ENCODE results near the gene CCR1. TPM values are rescaled to one million over a fixed set of nuclear protein-coding genes. Genes with fewer than 3 reads are reported as not detected.

CCR1 gene
- total RNA-seq, 4 donors from 2014 or later, result 0.77 to 9.1 (median 4.3) TPM

DNA sequence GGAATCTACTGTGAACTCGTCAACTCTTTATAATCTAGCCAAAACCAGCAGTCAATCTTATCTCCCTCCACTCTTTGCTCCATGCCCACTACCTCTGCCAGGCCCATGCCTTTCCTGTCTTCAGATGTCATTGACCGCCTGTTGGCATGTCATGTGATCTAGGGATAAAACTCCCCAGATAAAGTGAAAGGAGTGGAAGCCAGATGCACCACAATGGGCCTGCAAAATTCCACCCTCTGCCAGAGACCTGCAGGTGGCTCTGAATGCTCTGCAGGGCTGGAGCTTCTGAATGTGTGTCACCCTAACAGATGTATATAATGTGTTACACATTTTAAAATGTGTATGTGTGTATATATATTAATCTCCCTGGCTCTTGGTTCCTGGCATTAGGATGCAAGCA is 31.8 kb upstream of the CCR1 start:
- H3K4me1 ChIP-seq, result no peaks in the 10 kb centered on the region
- no peak for DNase-seq
- intact Hi-C loops (cut with DNase I; ENCODE audit: low total_unique reads), result no loop called here
- no peaks in the 10 kb centered on the region for H3K27me3 ChIP-seq
- H3K9me3 ChIP-seq, result no peaks in the 10 kb centered on the region
- H3K36me3 ChIP-seq, result no peaks in the 10 kb centered on the region
- no peak for TF ChIP-seq POLR2A (IDR thresholded peaks at IDR 0.05)
- TF ChIP-seq, protein P1, sequence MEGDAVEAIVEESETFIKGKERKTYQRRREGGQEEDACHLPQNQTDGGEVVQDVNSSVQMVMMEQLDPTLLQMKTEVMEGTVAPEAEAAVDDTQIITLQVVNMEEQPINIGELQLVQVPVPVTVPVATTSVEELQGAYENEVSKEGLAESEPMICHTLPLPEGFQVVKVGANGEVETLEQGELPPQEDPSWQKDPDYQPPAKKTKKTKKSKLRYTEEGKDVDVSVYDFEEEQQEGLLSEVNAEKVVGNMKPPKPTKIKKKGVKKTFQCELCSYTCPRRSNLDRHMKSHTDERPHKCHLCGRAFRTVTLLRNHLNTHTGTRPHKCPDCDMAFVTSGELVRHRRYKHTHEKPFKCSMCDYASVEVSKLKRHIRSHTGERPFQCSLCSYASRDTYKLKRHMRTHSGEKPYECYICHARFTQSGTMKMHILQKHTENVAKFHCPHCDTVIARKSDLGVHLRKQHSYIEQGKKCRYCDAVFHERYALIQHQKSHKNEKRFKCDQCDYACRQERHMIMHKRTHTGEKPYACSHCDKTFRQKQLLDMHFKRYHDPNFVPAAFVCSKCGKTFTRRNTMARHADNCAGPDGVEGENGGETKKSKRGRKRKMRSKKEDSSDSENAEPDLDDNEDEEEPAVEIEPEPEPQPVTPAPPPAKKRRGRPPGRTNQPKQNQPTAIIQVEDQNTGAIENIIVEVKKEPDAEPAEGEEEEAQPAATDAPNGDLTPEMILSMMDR (IDR thresholded peaks at IDR 0.05), result no peak
- no peak overlapping the region for H3K27ac ChIP-seq
- no peak overlapping the region for H3K4me3 ChIP-seq

- no peaks in the 10 kb centered on the region for H3K9me3 ChIP-seq
- no peak overlapping the region for H3K4me3 ChIP-seq
- no peaks in the 10 kb centered on the region for H3K36me3 ChIP-seq
- no peak overlapping the region for H3K27ac ChIP-seq
- H3K27me3 ChIP-seq, result no peaks in the 10 kb centered on the region
- H3K4me1 ChIP-seq, result no peaks in the 10 kb centered on the region
- TF ChIP-seq, protein P1 (IDR thresholded peaks at IDR 0.05), result no peak
- no peak for TF ChIP-seq POLR2A (IDR thresholded peaks at IDR 0.05)
- intact Hi-C loops (cut with DNase I; ENCODE audit: low total_unique reads), result no loop called here
- no peak for DNase-seq
Observed at GRCh38 chr3:46239301-46239938, 31.3 kb upstream of the CCR1 start.

DNA sequence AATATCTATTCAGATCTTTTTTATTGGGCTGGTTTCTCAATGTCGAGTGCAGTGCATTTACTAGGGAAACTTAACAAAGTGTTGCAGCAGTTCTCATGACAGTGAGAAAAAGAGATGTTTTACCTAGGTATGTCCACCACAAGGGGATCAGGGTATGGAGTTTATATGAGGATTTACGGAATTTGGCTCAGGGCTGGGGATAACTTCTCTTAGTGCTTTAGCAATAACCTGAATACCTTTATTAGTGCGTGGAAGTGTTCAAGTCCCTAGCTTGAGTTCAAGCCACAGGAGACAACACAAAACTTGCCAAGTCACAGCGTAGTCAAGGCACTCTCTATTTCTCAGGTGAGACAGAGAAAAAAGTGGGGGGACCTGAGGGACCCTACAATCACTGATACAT is 30.3 kb upstream of the CCR1 start:
- no peak for TF ChIP-seq POLR2A (IDR thresholded peaks at IDR 0.05)
- TF ChIP-seq, protein P1 (IDR thresholded peaks at IDR 0.05), result no peak
- Histone ChIP-seq H3K4me3 (no peak overlapping the region), H3K4me1 (no peaks in the 10 kb centered on the region), H3K27ac (no peak overlapping the region), H3K27me3 (no peaks in the 10 kb centered on the region), H3K9me3 (no peaks in the 10 kb centered on the region), H3K36me3 (no peaks in the 10 kb centered on the region)
- intact Hi-C loops (cut with DNase I; ENCODE audit: low total_unique reads), result no loop called here
- DNase-seq, result no peak

GRCh38 chr3:46236294-46237054 is 28.4 kb upstream of the CCR1 start:
- H3K9me3 ChIP-seq, result no peaks in the 10 kb centered on the region
- H3K4me3 ChIP-seq, result no peak overlapping the region
- intact Hi-C loops (cut with DNase I; ENCODE audit: low total_unique reads), result no loop called here
- TF ChIP-seq, protein P1 (IDR thresholded peaks at IDR 0.05), result no peak
- no peak for TF ChIP-seq POLR2A (IDR thresholded peaks at IDR 0.05)
- H3K27me3 ChIP-seq, result no peaks in the 10 kb centered on the region
- no peaks in the 10 kb centered on the region for H3K36me3 ChIP-seq
- no peaks in the 10 kb centered on the region for H3K4me1 ChIP-seq
- DNase-seq, result no peak
- H3K27ac ChIP-seq, result no peak overlapping the region

DNA sequence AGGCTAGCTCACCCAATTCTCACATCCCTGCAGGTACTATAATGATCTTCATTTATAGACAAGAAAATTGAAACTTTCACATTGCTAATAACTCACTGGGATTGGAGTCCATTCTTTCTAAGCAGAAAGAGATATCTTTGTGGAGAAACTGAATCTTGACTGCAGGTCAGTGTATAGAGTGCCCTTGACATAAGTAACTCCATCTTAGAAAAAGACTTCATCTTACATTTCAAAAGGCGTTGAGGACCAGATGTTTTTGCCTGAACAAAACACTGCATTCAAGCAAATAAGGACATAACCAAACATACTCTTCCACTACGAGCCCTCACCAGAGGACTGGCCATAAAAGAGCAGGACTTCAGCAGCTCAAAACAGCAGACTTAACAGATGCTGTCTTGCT is 27.3 kb upstream of the CCR1 start:
- intact Hi-C loops (cut with DNase I; ENCODE audit: low total_unique reads), result no loop called here
- H3K27me3 ChIP-seq, result no peaks in the 10 kb centered on the region
- no peaks in the 10 kb centered on the region for H3K36me3 ChIP-seq

More for the DNA sequence above, 27.3 kb upstream of the CCR1 start:
- no peak for DNase-seq
- no peak for TF ChIP-seq POLR2A (IDR thresholded peaks at IDR 0.05)
- TF ChIP-seq, protein P1 (IDR thresholded peaks at IDR 0.05), result no peak
- Histone ChIP-seq H3K4me3 (no peak overlapping the region), H3K4me1 (no peaks in the 10 kb centered on the region), H3K9me3 (no peaks in the 10 kb centered on the region), H3K27ac (no peak overlapping the region)

Measured in uterus (tissue), 4 donors.